Small intestine (tissue), 7 donors: ENCODE results near the gene CLASP2. TPM values are rescaled to one million over a fixed set of nuclear protein-coding genes. Genes with fewer than 3 reads are reported as not detected.
A peak's percentile ranks its signal among the peaks of the same experiment; 100 is the strongest.

Source experiments
- DNase-seq, 2 donors: peaks; one replicate each; pipeline versions ENCODE4 v3.0.0 to v3.0.0-alpha.2; 2013
- FAIRE-seq: peaks from 2 replicates; lab custom pipeline; 2012; peaks lifted over from hg19 to GRCh38; lab: Jason Lieb, UNC
- H3K27ac ChIP-seq, 3 donors: one replicate each; pipeline ENCODE4 v1.5.1; 2013; ENCODE audit warnings: low read length in 2 of 3, mild to moderate bottlenecking in 2 of 3, control low read depth in 1 of 3, inconsistent platforms in 1 of 3, low read depth in 1 of 3, moderate library complexity in 1 of 3
- H3K27me3 ChIP-seq, 3 donors: one replicate each; pipeline ENCODE4 v1.6.1; 2013; ENCODE audit warnings: low read length in 3 of 3, inconsistent platforms in 1 of 3; ENCODE audit not compliant: control insufficient read depth in 3 of 3, insufficient read depth in 3 of 3
- H3K36me3 ChIP-seq, 3 donors: one replicate each; pipeline ENCODE4 v1.6.1; 2013; ENCODE audit warnings: low read length in 3 of 3, inconsistent platforms in 1 of 3, low read depth in 1 of 3, mild to moderate bottlenecking in 1 of 3, moderate library complexity in 1 of 3; ENCODE audit not compliant: control insufficient read depth in 3 of 3, insufficient read depth in 2 of 3
- H3K4me1 ChIP-seq, 3 donors: one replicate each; pipeline ENCODE4 v1.6.1; 2013; ENCODE audit warnings: low read length in 2 of 3, inconsistent platforms in 1 of 3, low read depth in 1 of 3, mild to moderate bottlenecking in 1 of 3, moderate library complexity in 1 of 3; ENCODE audit not compliant: control insufficient read depth in 3 of 3, insufficient read depth in 2 of 3
- H3K4me3 ChIP-seq, 3 donors: one replicate each; pipeline ENCODE4 v1.5.1; 2013; ENCODE audit warnings: low read length in 3 of 3, control low read depth in 1 of 3, inconsistent platforms in 1 of 3, low read depth in 1 of 3, mild to moderate bottlenecking in 1 of 3, moderate library complexity in 1 of 3
- H3K9me3 ChIP-seq, 2 donors: one replicate each; pipeline ENCODE4 v1.6.1; 2013; ENCODE audit warnings: low read depth in 1 of 2, low read length in 1 of 2; ENCODE audit not compliant: control insufficient read depth in 2 of 2, insufficient read depth in 1 of 2
- WGBS, 3 donors: extraction: QIAGEN DNeasy Blood & Tissue Kit; methylation state at CpG; one replicate each; pipeline ENCODE4 v1.1.7; 2013; 5-methylcytosine and 5-hydroxymethylcytosine counted together
- polyA plus RNA-seq, 4 donors: library from polyadenylated mRNA; stranded (reverse) in 3 of 4; unstranded in 1 of 4; fragments of 200-250 nt in 3 of 4; fragments of 120-200 nt in 1 of 4; gene quantifications; one replicate each; pipeline versions ENCODE4 v1.2.1 to v1.2.3, GENCODE V29; 2013
- donor health status: healthy with polysubstance abuse.
- donor health status: control.
- donor health status: control.
- donor health status: Bipolar disorder and iron deficiency.
- donor health status: healthy.

The CLASP2 gene
- polyA plus RNA-seq, 4 donors, result 5.4 to 30.8 (median 10.6) TPM

DNA sequence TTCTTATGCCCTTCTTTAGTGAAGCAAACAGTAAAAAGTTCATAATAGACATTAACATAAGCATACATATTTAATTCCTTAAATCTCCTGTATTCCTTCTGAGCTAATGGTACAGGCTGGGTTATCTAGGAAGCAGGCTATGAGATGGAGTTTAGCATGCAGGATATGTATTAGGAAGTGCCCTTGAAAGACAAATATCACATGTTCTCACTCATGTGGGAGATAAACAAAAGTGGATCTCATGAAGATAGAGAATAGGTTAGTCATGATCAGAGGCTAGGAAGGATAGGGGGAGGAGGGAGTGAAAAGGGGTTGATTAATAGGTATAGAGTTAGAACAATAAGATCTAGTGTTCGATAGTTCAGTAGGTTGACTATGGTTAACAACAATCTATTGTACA lies 105.4 kb downstream of the CLASP2 start:
- Histone ChIP-seq H3K4me3 (no peak overlapping the region), H3K9me3 (no peaks in the 10 kb centered on the region), H3K4me1 (no peaks in the 10 kb centered on the region), H3K27ac (no peak overlapping the region), H3K27me3 (no peaks in the 10 kb centered on the region), H3K36me3 (peaks cover 0 to 7% (median 0%) of the 10 kb centered on the region in 3 donors)
- FAIRE-seq (no peak), DNase-seq (no peak)
- 86 to 97% (median 96%) methylated on average over 1 of the region's 1 CpG for WGBS, 3 donors

DNA sequence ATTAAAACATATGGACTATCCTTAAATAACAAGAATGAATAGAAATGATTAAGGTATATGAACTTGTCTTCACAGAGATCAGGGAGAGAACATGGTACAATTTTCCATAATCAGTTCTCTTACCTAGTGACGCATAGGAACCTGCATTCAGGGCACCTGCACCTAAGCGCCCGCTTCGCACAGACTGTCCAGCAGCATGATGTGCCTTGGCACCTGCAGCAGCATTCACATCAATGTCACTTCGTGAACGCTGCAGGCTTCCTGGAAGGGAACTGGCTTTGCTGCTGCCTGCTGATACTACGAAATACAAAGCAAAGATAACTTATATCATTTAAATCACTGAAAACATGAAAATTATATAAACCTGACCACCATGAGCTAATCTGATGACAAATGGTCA lies 115.2 kb downstream of the CLASP2 start:
- Histone ChIP-seq H3K9me3 (no peaks in the 10 kb centered on the region), H3K4me3 (no peak overlapping the region), H3K27me3 (no peaks in the 10 kb centered on the region), H3K36me3 (peaks cover 3 to 17% (median 4%) of the 10 kb centered on the region in 3 donors), H3K4me1 (no peaks in the 10 kb centered on the region), H3K27ac (no peak overlapping the region)
- no peak for DNase-seq
- FAIRE-seq, result no peak
- 95 to 100% (median 97%) methylated on average over 7 of the region's 7 CpGs for WGBS, 3 donors

DNA sequence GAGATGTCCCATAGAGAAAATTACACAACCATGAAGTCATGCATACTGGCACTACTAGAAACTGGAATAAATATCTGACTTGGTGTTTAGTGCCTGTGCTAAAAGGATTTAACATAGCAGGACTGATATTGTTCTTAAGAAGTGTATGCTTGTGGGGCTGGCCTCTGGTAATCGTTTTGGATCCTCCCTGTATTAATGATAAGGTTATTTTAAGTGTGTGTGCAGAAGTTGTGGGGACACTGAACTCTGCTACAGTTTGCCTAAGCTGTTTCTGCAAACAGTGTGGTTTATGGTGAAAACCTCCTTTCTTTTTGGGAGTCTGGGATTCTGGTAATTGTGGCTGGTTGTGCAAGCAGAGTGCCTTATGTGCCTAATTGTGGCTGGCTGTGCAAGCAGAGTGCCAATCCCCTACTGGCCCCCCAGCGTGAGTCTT lies 120.8 kb downstream of the CLASP2 start:
- H3K4me1 ChIP-seq, result no peaks in the 10 kb centered on the region
- peaks cover 0 to 11% (median 4%) of the 10 kb centered on the region in 3 donors for H3K36me3 ChIP-seq
- WGBS, 3 donors, result 58 to 74% (median 59%) methylated on average over 2 of the region's 2 CpGs
- H3K4me3 ChIP-seq, result no peak overlapping the region
- no peak overlapping the region for H3K27ac ChIP-seq
- DNase-seq (no peak), FAIRE-seq (no peak)
- no peaks in the 10 kb centered on the region for H3K9me3 ChIP-seq
- H3K27me3 ChIP-seq, result no peaks in the 10 kb centered on the region

- DNase-seq (no peak), FAIRE-seq (no peak)
- H3K27ac ChIP-seq, result no peak overlapping the region
- peaks cover 0 to 11% (median 2%) of the 10 kb centered on the region in 3 donors for H3K36me3 ChIP-seq
- no peak overlapping the region for H3K4me3 ChIP-seq
- 89 to 96% (median 94%) methylated on average over 1 of the region's 1 CpG for WGBS, 3 donors
- no peaks in the 10 kb centered on the region for H3K27me3 ChIP-seq
- no peaks in the 10 kb centered on the region for H3K9me3 ChIP-seq
- no peaks in the 10 kb centered on the region for H3K4me1 ChIP-seq
These were observed 125.1 kb downstream of the CLASP2 start for GRCh38 chr3:33592999-33593398.

- H3K4me1 ChIP-seq, result no peaks in the 10 kb centered on the region
- 98 to 99% (median 98%) methylated on average over 2 of the region's 2 CpGs for WGBS, 3 donors
- peaks cover 0 to 15% (median 2%) of the 10 kb centered on the region in 3 donors for H3K36me3 ChIP-seq
- no peak for DNase-seq
- no peaks in the 10 kb centered on the region for H3K9me3 ChIP-seq
- no peaks in the 10 kb centered on the region for H3K27me3 ChIP-seq
- no peak for FAIRE-seq
- no peak overlapping the region for H3K27ac ChIP-seq
- H3K4me3 ChIP-seq, result no peak overlapping the region
These were observed 127.5 kb downstream of the CLASP2 start for GRCh38 chr3:33590541-33590940.

GRCh38 chr3:33586402-33586801 lies 131.7 kb downstream of the CLASP2 start:
- no peak for DNase-seq
- no peak overlapping the region for H3K27ac ChIP-seq
- H3K9me3 ChIP-seq, result no peaks in the 10 kb centered on the region
- FAIRE-seq, result no peak
- no peaks in the 10 kb centered on the region for H3K4me1 ChIP-seq
- no peak overlapping the region for H3K4me3 ChIP-seq
- whole genome bisulfite sequencing, 3 donors, result 65 to 70% (median 68%) methylated on average over 3 of the region's 3 CpGs
- peaks cover 0 to 25% (median 0%) of the 10 kb centered on the region in 3 donors for H3K36me3 ChIP-seq
- H3K27me3 ChIP-seq, result no peaks in the 10 kb centered on the region

GRCh38 chr3:33582234-33582633 lies 135.8 kb downstream of the CLASP2 start:
- WGBS, 3 donors, result 94 to 96% (median 96%) methylated on average over 3 of the region's 3 CpGs
- no peak for DNase-seq
- Histone ChIP-seq H3K27ac (no peak overlapping the region), H3K9me3 (no peaks in the 10 kb centered on the region), H3K27me3 (no peaks in the 10 kb centered on the region), H3K36me3 (peaks cover 0 to 17% (median 0%) of the 10 kb centered on the region in 3 donors), H3K4me3 (no peak overlapping the region), H3K4me1 (peaks cover 0 to 8% (median 0%) of the 10 kb centered on the region in 3 donors)
- no peak for FAIRE-seq

DNA sequence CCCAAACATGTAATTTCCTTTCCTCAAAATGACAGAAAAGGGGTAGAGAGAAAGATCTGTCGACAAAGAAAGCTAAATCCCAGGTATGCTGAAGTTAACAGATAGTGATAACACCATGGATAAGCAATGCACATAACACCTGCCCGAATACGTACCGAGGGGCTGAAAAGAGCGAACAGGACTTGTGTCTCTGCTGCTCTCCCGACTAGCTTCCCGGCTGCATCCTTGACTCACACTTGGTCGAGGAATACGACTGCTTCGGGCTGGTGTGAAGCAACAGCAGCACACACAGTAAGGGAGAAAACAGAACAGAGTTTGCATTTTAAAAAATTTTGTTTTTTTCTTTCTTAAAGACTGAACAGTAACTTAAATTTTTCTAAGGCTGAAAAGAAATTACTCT lies 136.4 kb downstream of the CLASP2 start:
- WGBS, 3 donors, result 90 to 93% (median 93%) methylated on average over 10 of the region's 10 CpGs
- Histone ChIP-seq H3K4me3 (no peak overlapping the region), H3K27me3 (no peaks in the 10 kb centered on the region), H3K36me3 (peaks cover 0 to 17% (median 0%) of the 10 kb centered on the region in 3 donors), H3K4me1 (peaks cover 0 to 8% (median 0%) of the 10 kb centered on the region in 3 donors), H3K27ac (no peak overlapping the region), H3K9me3 (no peaks in the 10 kb centered on the region)
- DNase-seq (no peak), FAIRE-seq (no peak)

- Histone ChIP-seq H3K4me1 (peaks cover 0 to 8% (median 0%) of the 10 kb centered on the region in 3 donors), H3K9me3 (no peaks in the 10 kb centered on the region), H3K27me3 (no peaks in the 10 kb centered on the region), H3K4me3 (no peak overlapping the region), H3K27ac (peak overlapping the region in 1 of 3 donors; percentile 8), H3K36me3 (peaks cover 0 to 15% (median 0%) of the 10 kb centered on the region in 3 donors)
- DNase-seq (no peak), FAIRE-seq (no peak)
- WGBS, 3 donors, result 93 to 98% (median 94%) methylated on average over 2 of the region's 2 CpGs
These were observed 138.2 kb downstream of the CLASP2 start for GRCh38 chr3:33579840-33580239.
